HG03520 (cell line): Measurements from ENCODE around the gene CDC42BPA.

Experiments used
- ATAC-seq: cut with Tn5 transposase; IDR thresholded peaks from one replicate; pipeline ENCODE4 v1.9.1; 2021; ENCODE audit warnings: mild to moderate bottlenecking, moderate library complexity; ENCODE audit not compliant: unreplicated experiment

CDC42BPA gene

GRCh38 chr1:227071895-227072587 lies 246.3 kb downstream of the CDC42BPA start:
- no peak for ATAC-seq

DNA sequence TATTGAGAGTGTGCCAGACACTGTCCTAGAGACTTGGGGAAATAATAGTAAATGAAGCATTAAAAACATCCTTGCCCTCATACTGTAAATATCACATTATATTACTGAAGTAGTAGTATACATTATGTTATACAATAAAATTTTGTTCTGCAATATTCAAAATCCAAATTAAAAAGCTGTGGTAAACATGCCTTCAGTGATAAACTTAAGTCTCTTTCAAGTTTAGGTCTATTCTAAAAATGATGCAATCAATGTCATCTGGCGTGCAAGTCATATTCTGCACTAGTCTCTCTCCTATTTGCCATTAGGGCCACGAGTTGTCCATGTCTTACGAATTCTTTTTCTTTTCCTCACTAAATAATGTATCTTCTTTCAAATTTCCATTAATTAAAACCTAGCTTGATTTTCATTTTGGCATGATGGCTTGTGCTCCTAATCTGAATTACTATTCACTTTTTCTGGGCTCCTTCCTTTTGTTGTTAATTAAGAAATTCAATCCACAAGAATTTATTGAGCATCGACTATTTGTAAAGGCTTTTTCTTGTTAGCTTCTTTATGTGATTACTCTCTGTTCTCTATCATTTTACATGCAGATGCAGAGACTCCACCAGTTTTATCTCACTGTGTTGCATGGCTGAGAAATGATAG lies 247.5 kb downstream of the CDC42BPA start:
- ATAC-seq, result no peak

DNA sequence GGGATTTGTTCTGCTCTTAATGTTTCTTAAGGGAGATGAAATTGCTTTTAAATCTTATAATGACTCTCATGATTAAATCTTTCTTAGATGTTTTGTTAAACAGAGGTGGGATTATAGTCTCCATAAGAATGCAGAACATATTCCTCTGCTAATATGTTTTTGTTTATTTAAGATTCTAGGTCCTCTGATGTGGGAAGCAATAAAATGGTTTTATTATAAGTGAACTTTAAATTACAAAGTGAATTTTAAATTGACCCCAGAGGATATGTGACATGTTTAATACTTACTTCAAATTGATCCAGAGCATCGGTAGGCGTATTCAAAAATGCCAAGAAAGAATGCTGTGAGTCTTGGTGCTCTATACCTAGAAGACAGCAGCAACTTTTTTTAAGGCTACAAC lies 248.8 kb downstream of the CDC42BPA start:
- no peak for ATAC-seq

DNA sequence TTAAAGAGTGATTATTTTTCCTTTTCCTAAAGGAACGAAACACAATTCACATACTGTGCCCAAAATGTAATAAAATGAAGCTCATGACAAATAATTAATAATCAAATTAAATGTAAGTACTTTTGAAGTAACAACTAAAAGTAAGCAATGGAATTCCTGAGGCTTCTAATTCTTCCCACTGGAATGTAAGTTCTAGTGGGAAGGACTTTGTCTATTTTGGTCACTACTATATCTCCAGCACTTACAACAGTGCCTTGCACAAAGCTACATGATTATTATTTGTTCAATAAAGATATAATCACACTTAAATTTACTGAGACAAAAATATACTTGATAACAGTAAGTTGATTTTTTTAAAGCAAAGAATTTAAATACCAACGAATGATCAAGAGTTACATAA lies 249.4 kb downstream of the CDC42BPA start:
- ATAC-seq, result no peak

DNA sequence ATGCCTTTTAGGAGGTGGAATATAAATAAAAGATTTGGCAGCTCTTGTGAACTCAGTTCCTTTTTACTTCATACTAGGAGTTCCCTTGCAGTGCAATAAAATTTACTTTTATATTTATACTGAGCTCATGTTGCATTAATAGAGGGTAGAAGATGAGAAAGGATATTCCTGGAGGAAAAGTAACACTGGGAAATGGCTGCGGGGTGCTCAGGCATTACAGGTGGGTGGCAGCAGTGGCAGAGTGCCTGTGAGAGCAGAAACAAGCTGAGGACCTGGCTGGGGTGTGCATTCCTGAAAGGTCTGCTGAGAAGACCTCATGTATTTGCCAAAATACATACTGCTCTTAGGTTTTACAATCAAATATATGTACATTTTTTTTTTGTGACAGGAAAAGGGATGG lies 251.3 kb downstream of the CDC42BPA start:
- ATAC-seq, result no peak

DNA sequence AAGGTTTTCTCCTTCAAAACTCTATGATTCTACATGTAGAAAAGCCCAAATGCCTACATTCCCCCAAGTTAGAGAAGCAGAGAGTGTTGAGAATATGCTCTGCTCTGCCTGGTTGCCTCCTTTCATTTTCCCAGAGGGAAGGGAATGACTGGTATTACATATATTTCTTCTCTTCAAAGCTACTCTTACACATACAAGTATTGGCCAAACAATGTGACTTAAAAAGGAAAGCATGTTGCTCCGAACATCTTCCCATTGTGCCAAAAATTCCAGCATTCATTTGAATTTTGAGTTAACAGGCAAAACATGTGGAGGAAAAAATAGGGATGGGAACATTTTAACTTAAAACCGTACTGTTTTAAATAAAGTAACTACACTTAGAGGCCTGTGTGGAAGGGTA lies 253.0 kb downstream of the CDC42BPA start:
- ATAC-seq, result no peak

DNA sequence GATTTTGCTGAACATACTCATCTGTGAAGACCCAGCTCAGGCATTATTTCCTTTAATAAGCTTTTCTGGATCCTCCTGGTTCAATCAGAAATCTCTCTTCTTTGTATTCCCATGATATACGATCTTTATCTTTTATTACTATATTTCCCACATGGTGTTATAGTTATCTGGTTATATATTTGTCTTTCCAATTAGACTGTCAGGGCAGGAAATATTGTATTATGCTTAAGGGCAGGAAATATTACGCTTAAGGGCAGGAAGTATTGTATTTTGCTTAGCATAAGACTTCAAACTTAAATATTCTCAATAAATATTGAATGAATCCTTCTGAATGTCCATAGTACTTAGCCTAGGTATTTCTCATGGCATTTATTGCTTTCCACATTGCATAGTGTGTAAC lies 256.0 kb downstream of the CDC42BPA start:
- ATAC-seq, result no peak

DNA sequence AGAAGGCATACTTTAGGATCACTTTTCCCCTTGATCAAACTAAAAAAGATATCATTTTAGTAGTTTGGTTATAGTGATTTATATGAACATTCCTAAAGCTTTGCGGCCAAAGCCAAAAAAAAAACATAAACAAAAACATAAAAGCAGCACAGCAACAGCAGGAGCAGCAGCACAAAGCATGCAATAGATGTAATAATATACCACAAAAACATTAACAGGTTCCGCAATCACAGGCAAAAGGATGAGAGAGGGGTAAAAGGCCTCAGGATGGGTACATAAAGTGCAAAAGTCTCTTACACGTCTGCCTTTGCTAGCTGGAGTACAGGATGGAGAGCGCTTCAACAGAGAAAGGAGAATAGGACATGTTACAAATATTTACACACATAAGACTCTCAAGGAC lies 259.2 kb downstream of the CDC42BPA start:
- no peak for ATAC-seq

DNA sequence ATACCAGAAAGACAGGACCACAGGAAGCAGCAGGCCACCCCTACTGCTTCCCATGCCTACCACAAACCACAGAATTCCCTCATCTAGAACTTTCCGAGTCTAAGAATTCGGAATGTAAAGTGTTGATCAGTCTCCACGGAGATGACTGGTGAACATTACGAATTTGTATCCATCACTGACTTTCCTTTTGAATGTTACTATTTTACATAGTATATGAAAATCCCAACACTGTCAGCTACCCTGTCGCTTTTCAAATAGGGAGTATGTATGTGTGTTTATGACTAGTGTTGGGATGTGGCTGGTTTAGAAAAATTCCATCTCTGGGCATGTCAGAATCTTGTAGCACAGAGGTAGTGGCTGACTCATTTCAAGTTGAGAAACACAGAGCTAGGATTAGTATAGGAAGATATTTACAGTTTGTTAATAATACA lies 260.0 kb downstream of the CDC42BPA start:
- no peak for ATAC-seq

- ATAC-seq, result no peak
Measured at GRCh38 chr1:227049253-227049652, 269.0 kb downstream of the CDC42BPA start.

- ATAC-seq, result no peak
Measured at GRCh38 chr1:227043755-227044154, 274.5 kb downstream of the CDC42BPA start.

DNA sequence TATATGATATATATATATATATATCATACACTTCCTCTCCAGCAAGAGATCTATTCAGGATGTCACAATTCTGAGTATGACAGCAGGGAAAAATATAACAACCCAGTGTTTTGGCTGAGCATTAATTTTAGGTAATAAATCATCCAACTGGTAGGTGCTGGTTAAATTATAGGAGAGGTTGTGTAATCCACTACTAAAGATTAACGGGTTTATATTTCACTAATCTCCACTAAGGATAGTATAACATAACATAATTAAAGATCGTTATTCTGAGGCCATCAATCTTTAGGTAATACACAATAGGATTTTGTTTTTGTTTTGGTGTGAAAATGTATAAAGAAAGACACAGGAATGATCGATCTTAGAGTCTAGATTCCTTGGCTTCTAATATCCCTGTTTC lies 276.0 kb downstream of the CDC42BPA start:
- ATAC-seq, result no peak

- no peak for ATAC-seq
Measured at GRCh38 chr1:227038401-227038800, 279.9 kb downstream of the CDC42BPA start.

DNA sequence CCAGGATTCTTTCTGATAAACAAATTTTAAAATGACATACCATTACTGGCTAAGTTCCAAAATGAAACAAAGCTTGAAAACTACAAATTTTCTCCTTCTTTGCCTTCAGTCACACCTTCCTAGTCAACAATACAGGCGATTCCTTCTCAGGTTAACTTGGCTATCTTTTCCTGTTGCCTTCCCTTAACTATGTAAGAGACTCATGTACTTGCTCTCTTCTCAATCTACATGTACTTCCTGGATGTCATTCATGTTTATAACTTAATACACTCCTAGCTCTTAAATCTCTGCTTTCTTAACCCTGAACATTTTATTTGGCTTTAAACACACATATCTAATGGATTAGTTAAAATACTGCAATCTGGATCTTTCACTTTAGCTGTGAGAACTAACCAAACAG lies 281.2 kb downstream of the CDC42BPA start:
- no peak for ATAC-seq

DNA sequence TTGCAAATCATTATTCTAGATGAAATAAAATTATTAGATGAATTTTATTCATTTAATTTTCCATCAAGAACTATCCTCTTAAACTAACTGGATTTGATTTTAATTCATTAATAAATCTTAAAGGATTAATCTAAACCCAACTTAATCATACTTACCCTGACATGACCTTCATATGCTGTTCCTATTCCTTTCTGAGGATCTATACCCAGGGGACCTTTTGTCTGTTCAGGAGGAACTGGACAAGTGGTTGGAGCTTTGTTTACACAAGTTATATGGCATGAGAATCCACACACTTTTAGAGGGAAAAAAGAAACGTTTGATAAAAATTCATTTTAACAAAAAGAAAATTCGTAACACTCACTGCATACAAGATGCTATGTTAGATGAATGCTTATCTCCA lies 283.0 kb downstream of the CDC42BPA start:
- ATAC-seq, result no peak

- ATAC-seq, result no peak
Measured at GRCh38 chr1:227033880-227034279, 284.4 kb downstream of the CDC42BPA start.

DNA sequence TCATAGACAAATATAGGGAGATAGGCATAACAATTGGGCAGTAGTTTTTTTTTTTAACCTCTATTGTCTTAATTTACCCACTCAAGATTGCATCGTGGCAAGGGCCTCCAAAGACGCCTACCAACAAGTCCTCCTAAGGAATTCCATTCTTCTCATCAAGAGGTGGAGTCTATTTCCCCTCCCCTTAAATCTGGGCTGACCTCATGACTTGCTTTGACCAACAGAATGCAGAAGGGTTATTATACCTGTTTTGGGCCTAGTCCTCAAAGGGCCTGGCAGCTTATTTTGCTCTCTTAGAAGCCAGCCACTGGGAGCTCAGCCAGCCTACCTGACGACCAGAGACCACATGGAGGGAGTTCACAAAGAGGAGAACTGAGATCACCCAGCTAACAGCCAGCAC lies 285.9 kb downstream of the CDC42BPA start:
- no peak for ATAC-seq

DNA sequence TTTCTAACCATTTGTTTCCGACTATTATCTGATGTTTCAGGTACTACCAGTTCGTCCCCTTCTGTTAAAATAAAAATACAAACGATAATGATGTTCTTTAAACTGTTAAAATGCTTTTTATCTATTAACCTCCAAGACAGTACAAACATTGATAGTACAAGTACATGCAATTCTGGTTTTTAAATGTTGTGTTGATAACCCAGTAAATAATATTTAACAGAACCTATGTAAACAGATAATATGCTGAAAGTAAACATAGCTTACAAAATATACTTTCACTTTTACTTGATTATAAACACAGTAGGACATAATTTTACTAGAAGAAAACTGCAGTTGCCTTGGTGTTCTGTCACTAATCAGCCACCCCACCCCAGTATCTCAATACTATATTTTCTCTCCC lies 301.3 kb downstream of the CDC42BPA start:
- ATAC-seq, result no peak

GRCh38 chr1:227010645-227011044 lies 307.6 kb downstream of the CDC42BPA start:
- ATAC-seq, result no peak

GRCh38 chr1:227009937-227010336 lies 308.4 kb downstream of the CDC42BPA start:
- ATAC-seq, result no peak

- peak; percentile 94 for ATAC-seq
Measured at GRCh38 chr1:227006226-227006796, 312.0 kb downstream of the CDC42BPA start.

DNA sequence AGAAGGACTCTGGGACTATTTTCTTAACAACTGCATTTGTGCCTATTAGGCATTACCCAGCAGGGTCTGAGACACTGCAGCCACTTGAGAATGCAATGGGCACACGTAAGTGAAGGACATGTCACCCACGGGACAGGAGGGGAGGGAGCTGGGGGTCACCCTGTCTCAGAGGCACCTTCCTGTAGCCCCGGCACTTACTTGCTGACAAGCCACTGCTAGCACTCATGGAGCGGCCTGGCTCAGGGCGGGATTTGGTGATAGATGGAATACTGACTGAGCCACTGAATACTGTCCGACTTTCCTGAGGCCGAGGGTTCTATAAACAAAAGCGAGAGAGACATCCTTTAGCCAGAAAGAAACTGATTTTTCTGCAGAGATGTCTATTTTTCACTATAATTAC lies 313.5 kb downstream of the CDC42BPA start:
- no peak for ATAC-seq
